NCI-H2107 treated with DMSO at 0.1 percent for 48 hours (cell line): ENCODE measurements around the gene ADK.
A peak's percentile ranks its signal among the peaks of the same experiment; 100 is the strongest.

Source experiments
- DNase-seq: peaks from one replicate; lab custom pipeline; 2025; ENCODE audit not compliant: unreplicated experiment; lab: John Stamatoyannopoulos, UW

ADK gene

DNA sequence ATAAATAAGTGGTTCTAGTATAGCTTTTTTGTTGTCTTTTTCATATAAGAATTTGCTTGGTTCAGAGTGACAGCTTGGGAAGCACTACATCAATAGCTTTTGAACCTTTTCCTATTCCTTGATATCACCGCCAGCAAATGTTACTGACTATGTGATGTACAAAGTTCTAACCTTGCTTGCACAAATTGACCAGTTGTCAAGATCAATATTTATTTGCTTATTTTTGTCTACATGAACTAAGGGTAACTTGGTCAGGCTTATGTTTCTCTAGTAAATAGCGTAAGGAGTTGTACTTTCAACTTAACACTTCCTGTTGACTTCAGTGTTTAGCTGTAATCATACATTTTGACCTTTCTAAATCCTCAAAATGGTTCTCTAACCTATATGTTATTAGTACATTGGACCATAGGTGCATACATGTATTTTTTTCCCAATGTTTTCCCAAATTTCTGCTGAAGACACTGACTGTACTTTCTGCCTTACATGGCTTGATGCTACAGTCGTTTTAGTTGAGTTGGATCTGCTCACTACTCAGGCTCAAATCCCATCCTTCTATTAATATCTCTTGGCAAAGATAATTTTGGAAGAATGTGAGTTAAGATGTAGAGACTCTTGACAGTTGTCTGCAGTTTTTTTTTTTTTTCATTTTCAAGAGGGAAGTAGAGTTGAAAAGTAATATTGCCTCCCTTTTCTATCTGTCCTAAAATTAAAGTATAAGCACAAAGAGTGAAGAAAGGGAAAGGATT, 436.3 kb downstream of the ADK start:
- DNase-seq: no peak

DNA sequence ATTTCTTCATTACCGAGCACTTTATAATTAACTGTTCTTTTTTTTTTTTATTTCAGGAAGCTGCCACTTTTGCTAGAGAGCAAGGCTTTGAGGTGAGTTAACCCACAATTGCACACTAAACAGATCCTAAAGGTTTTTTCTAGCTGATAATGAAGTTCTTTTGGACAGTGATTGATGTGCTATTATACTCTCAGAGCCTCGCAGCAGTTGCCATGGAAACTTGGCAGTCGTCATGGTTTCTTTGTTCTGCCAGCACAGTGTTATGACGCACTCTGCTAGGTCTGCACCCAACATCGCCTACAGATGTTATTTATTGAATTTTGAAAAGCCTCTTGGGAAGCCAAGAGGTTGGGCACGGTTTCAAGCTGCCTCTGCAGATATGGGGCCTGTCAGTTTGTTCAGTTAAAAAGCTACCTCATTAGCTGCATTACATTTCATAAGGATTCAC, 438.2 kb downstream of the ADK start:
- DNase-seq: peak; percentile 89

DNA sequence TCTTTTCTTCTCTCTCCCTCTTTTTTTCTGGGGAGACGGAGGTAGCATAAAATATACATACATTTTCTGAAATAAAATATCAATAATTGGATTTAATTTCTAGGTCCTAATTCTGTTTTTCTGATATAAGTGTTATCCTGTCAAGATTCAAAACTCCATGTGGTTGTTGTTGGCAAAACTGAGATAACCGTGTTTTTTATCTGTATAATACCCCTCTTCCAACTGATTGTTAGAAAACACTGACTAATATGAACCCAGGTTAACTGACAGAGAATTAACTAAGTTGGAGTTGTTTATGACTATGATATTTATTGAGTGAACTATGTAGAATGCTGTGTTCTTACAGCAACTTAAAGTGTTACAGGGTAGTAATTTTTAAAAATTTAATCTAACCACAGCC, 438.8 kb downstream of the ADK start:
- no peak for DNase-seq

DNA sequence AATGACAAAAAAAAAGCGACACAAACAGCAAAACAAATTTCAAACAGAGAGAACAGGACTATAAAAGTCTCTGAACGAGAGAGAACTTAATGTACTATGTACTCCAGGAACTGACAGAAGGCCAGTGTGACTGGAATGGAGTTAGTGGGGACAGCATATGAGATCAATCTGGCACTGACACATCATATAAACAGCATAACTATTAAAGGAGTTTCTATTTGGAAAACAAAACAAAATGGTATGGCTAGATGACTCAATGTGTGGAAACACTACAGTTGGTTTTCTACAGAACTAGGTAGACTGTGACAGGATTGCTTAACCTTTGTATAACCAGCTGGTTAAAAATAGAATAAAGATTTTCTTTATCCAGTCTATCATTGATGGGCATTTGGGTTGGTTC, 442.4 kb downstream of the ADK start:
- peak; percentile 5 for DNase-seq

DNA sequence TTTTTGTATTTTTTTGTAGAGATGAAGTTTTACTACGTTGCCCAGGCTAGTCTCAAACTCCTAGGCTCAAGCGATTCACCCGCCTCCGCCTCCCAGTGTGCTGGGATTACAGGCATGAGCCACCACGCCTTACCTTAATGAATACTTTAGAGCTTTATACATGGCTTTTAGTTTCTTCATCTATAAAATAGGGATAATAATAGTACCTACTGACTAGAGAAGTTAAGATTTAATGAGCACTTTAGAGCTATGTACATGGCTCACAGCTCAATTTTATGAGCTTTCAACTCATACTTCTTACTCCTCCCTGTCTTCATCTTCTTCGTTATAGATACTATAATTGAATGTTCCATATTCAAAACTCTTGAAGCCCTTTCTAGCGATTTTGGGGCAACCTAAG, 445.7 kb downstream of the ADK start:
- DNase-seq: no peak

DNA sequence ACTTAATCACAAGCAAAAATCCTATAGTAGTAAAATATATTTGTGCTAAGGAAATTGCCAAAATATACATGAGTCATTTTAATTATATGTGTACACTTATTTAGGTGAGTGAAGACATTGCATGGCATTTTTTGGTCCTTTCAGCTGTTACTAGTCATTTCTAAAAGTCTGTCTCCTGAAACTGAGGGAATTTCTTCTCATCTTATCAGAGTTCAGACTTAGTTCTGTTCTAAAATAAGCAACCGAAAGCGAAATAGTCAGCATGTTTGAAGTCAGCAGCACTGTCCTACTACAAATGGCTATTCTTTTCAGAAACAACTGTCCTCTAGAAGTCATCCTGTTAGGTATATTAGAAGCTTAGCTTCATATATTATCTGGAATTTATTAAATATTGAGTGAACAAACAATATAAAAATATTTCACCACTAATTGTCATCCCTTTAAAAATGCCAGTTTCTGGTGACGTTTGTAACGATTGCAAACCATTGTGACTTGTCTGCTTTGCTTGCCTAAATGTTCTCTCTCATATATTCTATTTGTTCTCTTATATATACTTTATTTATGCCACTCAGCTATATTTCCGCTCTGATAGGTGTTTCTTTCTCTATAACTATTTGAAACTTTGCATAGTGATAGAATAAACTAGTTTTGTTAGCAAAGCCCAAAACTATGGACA, 448.0 kb downstream of the ADK start:
- DNase-seq: no peak

DNA sequence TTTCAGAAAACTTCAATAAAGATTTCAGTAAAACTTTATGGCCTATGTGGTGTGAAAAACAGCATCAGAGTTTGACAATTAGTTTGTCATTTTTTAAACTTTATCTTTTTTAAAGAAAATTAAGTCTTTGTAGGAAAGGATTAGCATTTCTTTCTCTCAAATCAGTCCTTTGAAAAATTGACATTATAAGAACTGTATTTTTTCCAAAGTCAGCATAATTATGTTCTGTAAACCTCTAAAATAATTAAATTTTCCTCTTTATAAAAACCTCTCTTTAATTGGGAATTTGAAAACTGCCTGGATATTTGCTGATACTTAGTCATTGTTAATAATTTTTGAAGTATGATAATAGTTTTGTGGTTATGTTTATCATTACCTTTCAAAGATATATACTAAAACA, 448.7 kb downstream of the ADK start:
- no peak for DNase-seq

DNA sequence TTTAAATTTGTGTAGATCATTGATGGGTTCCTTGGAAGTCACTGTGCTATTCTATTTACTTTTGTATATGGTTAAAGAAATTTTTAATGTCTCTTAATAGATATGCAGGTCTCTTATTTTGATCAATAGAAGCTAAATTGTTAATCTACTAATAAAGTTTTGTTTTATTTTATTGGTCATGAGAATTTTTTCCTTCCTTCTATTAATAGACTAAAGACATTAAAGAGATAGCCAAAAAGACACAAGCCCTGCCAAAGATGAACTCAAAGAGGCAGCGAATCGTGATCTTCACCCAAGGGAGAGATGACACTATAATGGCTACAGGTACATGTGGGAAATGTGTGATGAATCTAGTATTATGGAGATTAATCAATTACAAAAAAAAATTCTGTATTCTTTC, 449.1 kb downstream of the ADK start:
- DNase-seq: no peak

DNA sequence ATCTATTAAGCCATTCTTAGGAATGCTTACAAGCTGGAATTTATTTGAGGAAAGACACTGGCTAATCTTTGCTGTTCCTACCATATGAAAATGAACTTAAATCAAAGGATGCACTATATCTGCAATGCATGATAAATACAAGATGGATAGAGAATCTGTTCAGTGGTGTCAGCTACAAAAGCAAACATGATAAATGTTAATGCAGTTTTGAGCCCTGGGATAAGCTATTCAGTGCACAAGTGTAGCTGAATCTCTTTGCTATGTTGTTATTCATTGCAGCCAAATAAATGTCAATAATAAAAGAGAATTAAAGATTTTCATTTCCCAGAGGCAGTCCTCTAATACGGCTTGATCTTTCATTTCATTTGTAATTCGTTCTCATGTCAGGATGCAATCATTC, 451.6 kb downstream of the ADK start:
- DNase-seq: no peak

DNA sequence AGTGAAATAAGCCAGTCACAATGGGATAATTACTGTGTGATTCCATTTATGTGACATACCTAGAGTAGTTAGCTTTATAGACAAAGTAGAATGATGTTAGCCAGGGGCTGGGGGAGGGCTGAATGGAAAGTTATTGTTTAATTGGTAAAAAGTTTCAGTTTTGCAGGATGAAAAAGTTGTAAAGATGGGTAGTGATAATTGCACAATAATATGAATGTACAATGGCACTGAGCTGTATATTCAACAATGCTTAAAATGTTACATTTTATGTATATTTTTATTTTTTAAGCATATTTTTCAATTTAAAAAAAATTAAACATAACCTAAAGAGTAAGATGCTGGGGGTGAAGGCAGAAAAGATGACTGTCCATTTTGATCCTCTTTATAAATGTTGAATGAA, 459.3 kb downstream of the ADK start:
- no peak for DNase-seq

DNA sequence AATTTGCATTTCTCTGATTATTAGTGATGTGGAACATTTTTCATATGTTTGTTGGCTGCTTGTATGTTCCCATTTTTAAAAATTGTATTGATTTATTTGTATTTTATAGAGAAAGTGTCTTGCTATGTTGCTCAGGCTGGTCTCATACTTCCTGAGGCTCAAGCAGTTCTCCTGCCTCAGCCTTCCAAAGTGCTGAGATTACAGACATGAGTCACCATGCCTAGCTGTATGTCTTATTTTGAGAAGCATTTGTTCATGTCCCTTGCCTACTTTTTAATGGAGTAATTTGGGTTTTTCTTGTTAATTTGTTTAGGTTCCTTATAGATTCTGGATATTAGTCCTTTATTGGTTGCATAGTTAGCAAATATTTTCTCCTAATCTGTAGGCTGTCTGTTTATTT, 461.2 kb downstream of the ADK start:
- no peak for DNase-seq

DNA sequence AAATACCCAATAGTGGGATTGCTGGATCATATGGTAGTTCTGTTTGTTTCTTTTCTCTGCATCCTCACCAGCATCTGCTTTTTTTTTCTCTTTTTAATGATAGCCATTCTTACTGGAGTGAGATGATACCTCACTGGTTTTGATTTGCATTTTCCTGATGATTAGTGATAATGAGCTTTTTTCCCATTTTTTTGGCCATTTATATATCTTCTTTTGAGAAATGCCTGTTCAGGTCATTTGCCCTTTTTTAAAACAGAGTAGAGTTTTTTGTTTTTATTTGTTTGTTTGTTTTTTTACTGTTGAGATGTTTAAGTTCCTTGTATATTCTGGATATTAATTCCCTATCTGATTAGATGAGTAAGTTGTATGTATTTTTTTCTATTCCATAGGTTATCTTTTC, 469.6 kb downstream of the ADK start:
- DNase-seq: no peak

DNA sequence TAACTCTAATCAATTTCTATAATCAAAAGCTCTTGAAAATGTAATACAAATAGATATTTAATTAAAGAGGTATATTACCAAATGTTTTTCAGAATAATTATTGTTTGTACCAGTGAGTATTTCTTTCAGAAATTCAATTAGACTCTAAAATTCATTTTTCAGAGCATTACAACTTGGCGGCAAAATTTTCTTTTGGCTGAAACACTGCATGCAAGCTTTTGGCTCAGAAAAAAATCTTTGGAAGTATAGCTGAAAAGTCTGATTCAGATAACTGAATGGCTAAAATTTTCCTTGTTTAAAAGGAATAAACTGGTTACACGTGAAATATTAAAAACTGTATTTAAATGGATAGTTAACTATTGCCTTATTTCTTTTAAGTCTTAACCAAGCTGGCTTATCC, 472.8 kb downstream of the ADK start:
- no peak for DNase-seq

DNA sequence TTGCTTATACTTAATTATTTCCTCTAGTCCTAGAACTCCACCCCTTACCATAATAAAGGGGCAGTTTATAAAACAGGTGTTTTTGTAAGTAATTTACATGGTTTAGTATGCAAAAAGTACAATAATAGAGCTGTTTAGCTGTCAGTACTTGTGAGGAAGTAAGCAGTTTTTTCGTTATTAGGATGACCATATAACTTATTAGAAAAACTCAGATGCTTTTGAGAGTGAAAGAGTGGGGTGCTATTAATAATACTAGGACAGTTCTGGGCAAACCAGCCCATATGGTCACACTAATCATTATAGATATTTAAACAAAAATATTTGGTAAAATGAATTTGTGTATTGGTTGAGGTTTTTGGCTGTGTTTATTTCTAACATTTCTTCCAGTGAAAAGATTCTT, 473.5 kb downstream of the ADK start:
- no peak for DNase-seq

DNA sequence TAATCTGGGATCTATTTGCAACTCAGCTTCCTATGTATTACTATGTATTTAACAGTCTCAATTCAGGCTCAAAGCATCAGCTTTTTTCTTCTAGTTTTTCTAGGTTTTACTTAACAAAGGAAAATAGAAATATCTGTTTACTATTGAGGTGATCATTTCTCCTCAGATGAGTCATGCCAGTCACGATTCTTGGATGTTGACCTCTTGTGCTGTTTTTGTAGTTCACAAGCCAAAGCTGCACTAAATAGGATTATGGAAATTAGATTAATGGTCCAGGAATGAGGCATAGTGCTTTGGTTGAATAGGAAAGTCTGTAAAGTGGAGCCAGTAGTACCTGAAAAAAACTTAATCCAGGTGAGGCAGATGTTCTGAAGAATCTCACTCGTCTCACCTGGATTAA, 477.1 kb downstream of the ADK start:
- DNase-seq: no peak

DNA sequence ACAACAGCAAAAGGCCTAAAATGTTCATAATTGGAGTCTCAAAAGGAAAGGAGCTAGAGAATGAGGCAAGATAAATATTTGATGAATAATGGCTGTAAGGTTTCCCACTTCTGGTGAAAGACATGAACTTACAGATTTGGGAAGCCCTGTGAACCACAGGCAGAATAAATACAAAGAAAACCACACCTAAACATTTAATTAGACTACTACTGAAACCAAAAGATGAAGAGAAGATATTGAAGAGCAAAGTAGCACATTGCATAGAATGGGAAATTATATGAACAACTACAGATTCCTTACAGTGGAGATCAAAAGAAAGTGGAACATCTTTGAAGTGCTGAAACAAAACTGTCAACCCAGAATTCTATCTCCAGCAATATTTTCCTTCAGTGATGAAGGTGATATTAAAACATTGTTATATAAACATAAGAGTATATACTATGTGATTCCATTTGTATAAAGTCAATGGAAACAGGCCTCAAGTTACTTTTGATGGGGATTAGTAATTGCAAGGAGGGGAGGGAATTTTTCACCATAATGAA, 484.0 kb downstream of the ADK start:
- no peak for DNase-seq

DNA sequence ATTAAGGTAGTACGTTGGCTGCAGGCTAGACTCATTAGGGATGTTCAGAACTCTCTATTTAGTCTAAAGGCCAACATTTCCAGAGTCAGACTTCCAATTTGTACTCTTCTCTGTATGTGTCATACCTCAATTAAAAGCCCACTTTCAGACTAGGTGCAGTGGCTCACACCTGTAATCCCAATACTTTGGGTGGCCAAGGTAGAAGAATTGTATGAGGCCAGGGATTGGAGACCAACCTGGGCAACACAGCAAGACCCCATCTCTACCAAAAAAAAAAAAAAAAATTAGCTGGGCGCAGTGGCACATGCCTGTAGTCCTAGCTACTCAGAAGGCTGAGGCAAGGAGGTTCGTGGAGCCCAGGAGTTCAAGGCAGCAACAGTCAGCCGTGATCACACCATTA, 484.6 kb downstream of the ADK start:
- DNase-seq: no peak

DNA sequence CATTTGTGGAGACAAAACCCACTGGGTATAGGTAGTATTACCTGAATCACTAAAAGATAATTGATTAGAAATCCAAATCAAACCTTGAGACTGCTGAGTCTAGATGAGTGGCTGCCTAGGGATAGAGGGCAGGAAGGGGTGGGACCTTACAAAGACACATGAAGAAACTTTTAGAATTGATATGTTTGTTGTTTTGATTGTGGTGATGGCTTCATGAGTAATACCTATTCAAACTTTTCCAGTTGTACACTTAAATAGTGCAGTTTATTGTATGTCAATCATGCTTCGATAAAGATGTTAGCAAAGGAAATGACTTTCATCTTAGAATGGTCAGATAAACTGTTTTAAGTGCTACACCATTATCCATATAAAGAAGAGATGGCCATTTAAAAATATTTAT, 486.7 kb downstream of the ADK start:
- DNase-seq: no peak

DNA sequence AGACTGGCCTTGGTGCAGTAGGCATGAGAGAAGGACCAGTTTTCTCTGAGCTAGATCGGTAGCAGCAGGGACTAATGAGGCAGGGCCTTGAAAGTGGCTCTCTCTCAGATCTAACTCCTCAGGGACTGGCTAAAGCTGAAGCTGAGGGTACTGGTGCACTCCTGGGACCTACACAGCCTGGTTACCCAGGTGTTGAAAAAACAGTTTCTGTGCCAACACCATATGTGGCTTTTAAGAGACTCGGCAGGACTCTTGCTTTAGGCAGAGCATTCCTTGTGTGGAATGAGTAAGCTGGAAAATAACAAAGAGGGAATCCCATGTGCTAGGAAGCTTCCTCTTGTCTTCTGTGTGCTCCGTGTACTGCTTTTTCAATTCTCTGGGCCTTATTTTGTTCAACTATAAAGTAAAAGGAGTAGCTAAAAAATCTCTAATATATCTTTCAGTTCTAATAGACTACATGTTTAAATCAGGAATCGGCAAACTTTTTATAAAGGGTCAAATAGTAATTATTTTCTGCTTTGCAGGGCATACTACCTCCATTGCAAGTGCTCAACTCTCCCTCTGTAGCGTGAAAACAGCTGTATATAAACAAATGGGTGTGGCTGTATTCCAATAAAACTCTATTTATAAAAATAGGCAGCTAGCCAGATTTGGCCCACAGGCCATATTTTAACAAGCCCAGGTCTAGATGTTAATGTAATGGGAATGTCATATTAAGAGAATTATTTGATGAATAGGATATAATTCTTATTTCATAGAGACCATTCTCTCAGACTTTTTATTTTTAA, 489.3 kb downstream of the ADK start:
- DNase-seq: peak; percentile 63

DNA sequence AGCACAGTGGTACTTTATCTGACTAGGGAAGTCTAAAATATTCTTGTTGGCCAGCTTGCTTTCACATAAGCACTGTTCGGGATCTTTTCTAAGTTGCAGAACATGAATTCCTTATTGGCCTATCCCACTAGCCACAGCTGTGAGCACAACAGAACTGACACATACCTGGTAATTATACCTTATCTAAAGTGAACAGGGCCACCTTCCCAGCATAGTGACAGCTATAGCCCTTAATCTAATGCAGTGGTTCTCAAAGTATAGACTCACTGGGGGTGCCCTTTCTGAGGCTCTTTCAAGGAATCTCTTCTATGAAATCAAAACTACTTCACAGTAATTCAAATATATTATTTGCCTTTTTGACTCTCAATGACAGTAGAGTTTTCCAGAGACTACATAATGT, 490.6 kb downstream of the ADK start:
- DNase-seq: peak; percentile 2

DNA sequence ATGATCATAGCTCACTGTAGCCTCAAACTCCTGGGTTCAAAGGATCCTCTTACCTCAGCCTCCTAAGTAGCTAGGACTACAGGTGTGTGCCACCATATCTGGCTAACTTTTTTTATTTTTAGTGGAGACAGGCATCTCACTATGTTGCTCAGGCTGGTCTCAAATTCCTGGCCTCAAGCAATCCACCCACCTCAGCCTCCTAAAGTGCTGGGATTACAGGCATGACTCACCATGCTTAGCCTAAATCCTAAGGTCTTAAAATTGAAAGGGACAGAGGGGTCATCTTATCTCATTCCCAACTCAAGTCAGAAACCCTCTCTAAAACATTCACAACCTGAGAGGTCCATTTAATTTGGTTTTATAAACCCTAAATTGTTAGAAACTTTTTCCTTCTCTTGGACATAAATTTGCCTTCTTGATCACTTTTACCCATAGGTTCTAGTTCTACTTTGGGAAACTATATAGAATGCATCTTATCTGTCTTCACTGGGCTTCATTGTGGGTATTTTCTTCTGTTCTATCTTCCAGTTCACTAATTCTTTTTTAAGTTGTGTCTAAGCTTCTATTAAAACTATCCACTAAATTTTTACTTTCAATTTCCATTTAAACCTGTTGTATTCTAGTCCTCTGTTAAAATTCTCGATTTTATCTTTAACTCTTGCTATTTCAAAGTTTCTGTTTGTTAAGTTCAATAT, 492.0 kb downstream of the ADK start:
- no peak for DNase-seq
